ENCODE measurements around the gene PLCD1.

Gene PLCD1

GRCh38 chr3:37993460-37993819, 36.0 kb downstream of the PLCD1 start:
- DNase-seq (ENCODE audit: low read depth), result no peak
- TF ChIP-seq, protein P1, sequence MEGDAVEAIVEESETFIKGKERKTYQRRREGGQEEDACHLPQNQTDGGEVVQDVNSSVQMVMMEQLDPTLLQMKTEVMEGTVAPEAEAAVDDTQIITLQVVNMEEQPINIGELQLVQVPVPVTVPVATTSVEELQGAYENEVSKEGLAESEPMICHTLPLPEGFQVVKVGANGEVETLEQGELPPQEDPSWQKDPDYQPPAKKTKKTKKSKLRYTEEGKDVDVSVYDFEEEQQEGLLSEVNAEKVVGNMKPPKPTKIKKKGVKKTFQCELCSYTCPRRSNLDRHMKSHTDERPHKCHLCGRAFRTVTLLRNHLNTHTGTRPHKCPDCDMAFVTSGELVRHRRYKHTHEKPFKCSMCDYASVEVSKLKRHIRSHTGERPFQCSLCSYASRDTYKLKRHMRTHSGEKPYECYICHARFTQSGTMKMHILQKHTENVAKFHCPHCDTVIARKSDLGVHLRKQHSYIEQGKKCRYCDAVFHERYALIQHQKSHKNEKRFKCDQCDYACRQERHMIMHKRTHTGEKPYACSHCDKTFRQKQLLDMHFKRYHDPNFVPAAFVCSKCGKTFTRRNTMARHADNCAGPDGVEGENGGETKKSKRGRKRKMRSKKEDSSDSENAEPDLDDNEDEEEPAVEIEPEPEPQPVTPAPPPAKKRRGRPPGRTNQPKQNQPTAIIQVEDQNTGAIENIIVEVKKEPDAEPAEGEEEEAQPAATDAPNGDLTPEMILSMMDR (conservative IDR thresholded peaks at IDR 0.05; ENCODE audit: low read length), result no peak
- peak overlapping the region; percentile 76 for H3K4me3 ChIP-seq (ENCODE audit: low read length)

DNA sequence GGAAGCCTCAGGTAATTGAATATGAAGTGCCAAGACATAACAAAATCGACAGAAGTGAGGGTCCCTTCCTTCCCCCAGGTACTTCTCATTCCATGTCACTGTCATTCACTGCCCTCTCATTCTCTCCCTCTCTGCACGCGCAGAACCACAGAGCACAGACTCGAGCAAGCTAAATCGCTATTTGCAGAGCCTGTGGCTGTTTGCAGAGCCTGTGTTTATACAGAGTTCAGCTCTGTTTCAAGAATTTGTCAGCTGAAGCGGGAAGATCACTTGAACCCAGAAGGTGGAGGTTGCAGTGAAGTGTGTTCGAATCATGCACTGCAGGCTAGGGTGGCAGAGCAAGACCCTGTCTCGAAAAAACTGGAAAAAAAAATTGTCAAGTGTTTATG, 36.4 kb downstream of the PLCD1 start:
- H3K4me3 ChIP-seq (ENCODE audit: low read length), result no peak overlapping the region
- DNase-seq (ENCODE audit: low read depth), result no peak
- TF ChIP-seq, protein P1 (conservative IDR thresholded peaks at IDR 0.05; ENCODE audit: low read length), result no peak

- H3K4me3 ChIP-seq (ENCODE audit: low read length), result no peak overlapping the region
- no peak for DNase-seq (ENCODE audit: low read depth)
- TF ChIP-seq, protein P1 (conservative IDR thresholded peaks at IDR 0.05; ENCODE audit: low read length), result no peak
Measured at GRCh38 chr3:37992271-37993066, 37.0 kb downstream of the PLCD1 start.

- H3K4me3 ChIP-seq (ENCODE audit: low read length), result no peak overlapping the region
- TF ChIP-seq, protein P1 (conservative IDR thresholded peaks at IDR 0.05; ENCODE audit: low read length), result no peak
- no peak for DNase-seq (ENCODE audit: low read depth)
Measured at GRCh38 chr3:37991823-37992222, 37.6 kb downstream of the PLCD1 start.

DNA sequence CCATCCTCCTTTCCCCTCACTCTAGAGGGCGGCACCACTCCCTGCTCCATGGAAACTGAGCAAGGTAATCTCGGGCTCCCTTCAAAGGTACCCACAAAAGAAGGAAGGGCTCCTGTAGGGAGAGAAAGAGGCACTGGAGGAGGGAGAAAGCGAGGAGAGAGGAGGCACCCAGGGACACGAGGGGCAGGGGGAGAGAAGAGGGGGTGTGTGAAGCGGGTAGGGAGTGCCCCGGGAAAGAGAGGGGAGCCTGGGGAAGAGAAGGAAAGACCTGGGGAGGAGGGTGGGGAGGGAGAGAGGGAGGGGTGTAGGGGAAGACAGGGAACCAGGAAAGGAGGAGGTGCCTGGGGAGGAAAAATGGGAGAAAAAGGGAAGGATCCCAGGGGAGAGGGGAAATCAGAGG, 38.3 kb downstream of the PLCD1 start:
- TF ChIP-seq, protein P1 (conservative IDR thresholded peaks at IDR 0.05; ENCODE audit: low read length), result no peak
- no peak overlapping the region for H3K4me3 ChIP-seq (ENCODE audit: low read length)
- no peak for DNase-seq (ENCODE audit: low read depth)

DNA sequence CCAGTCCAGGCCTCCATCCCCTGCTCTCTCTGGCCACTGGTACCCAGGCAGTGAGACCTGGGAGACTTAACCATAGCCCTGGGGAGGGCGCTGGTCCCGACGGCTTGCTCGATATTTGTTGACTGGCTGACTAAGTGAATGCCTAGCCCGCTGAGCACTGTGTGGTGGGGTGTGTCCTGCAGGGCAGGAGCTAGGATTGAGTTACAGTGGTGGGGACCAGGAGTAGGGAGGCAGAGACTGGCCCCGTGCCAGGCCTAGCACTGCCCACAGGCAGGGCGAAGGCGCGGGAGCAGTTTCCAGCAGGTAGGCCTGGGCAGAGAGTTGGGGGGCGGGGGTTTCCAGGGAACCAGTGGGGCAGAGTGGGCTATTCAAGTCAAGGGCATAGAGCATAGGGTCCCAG, 38.9 kb downstream of the PLCD1 start, which contains the start of gene VILL:
Gene VILL (plus strand): TSS at position 260 of the 400 bp plus-strand sequence. CDS start 2,887 bp downstream, outside the sequence.
- DNase-seq (ENCODE audit: low read depth), result no peak
- no peak within 1 kb of the TSS for H3K4me3 ChIP-seq (ENCODE audit: low read length)
- TF ChIP-seq, protein P1 (conservative IDR thresholded peaks at IDR 0.05; ENCODE audit: low read length), result no peak

GRCh38 chr3:37989821-37990480, 39.5 kb downstream of the PLCD1 start:
- TF ChIP-seq, protein P1 (conservative IDR thresholded peaks at IDR 0.05; ENCODE audit: low read length), result no peak

More at GRCh38 chr3:37989821-37990480, 39.5 kb downstream of the PLCD1 start:
- DNase-seq (ENCODE audit: low read depth), result no peak
- H3K4me3 ChIP-seq (ENCODE audit: low read length), result no peak overlapping the region

Data from AG10803 (cell line).